NCI-H1048 (cell line): Measurements from ENCODE around the gene SLC12A5.

Source experiments
- DNase-seq: peaks from one replicate; lab custom pipeline; 2025; lab: John Stamatoyannopoulos, UW

Gene SLC12A5

GRCh38 chr20:46028110-46028509 lies 905 bp upstream of the SLC12A5 start:
- DNase-seq: no peak

DNA sequence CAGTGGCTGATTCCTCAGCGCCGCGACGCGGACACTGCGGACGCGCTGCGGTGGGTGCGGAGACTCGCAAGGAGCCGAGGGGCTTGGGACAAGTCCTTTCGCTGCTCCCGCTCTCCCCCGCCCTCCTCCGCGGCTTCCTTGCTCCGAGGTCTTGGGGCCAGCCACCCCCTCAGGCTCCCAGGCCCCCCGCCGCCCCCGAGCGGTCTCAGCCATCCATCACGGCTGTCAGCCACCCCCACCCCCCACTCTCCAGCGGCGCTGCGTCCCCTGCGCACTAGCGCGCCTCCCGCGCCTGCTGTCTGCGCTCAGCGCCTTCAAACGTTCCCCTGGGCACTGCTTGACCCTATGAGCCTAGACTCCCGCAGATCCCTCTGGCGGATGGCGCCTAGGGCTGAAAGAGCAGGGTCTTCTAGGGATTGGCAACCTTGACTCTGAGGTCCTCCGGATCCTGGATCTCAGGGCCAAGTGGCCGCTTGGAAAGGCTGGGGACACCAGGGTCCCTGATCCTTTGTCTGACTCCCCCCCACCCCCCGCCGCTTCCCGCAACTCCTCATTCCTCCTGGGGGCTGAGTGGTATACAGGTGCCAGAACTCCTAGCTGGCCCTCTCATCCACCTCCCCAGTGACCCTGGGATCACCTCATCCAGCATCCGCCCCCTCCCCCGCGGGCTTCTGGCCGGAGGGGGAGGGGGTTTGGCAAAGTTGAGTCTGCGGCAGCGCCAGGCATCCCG lies 1.4 kb downstream of the SLC12A5 start:
- DNase-seq: no peak

DNA sequence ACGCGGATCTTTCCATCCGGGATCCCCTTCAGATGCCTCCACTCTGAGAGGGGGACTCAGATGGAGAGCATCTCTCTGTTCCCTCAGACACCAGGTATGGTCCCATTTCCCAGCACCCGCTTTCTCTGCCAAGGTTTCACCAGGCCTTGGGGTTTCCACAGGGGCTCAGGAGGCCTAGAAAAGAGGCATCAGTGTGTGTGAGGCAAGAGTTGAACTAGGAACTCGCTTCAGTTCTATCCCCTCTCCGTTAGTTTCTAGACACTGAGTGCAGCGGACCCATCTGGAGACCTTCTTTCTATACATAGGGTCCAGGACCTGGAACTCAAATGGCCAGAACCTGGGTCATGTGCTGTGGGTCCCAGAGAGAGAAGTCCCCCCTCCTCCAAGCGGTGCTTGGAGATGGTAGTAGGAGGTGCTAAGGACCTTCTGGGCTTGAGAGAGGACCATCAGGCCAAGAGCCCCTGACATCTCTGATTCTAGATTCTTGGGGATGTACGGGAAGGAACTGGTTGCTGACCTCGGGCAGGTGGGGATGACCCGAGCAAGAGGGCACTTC lies 2.1 kb downstream of the SLC12A5 start:
- no peak for DNase-seq

GRCh38 chr20:46031701-46032254 lies 2.8 kb downstream of the SLC12A5 start:
- no peak for DNase-seq

DNA sequence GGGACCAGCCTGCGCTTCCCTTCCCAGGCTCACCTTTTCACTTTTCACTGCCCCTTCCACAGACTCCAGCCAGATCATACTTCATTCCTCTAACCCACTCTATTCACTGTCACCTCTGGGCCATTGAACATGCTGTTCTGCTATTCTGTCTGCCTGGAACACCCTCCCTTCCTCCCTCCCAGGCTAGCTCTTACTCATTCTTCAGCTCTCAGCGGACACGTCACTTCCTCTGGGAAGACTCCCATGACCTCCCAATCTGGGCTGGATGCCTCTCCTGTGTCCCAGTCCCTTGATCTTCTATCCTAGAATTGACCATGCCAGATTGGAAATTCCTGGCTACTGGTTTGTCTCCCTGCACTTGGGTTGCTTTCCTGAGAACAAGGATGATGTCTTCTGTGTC lies 5.0 kb downstream of the SLC12A5 start:
- no peak for DNase-seq

- no peak for DNase-seq
These were observed 6.2 kb downstream of the SLC12A5 start for GRCh38 chr20:46035253-46035652.

DNA sequence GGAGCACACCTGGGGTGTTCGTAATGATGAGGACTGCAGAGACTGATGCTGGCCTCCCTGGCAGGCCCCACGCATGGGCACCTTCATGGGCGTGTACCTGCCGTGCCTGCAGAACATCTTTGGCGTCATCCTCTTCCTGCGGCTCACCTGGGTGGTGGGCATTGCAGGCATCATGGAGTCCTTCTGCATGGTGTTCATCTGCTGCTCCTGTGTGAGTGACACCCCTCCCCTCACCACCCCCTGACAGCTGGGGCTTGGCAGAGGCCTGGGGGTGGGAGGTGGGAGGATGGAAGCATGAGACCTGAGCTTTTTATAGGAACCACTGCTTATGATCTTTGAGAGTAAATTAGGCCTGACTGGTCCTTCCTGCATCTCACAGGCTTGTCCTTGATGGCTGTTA lies 6.7 kb downstream of the SLC12A5 start:
- no peak for DNase-seq

DNA sequence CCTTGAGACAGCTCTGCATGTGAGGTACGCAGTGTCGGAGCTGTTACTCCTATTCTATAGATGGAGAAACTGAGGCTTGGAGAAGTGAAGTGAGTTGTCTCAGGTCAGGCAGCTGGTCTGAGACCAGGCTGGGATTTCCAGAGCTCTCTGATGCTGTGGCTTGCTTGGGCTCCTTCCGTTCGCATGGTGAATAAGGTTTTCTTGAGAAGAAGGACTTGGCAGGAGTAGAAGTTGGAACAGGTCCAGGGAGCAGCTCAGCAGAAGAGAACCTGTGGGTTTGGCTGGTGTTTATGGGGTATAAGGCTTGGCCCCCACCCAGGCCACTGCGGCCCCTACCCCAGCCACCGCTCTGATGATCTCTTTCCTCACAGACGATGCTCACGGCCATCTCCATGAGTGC lies 7.4 kb downstream of the SLC12A5 start:
- no peak for DNase-seq

DNA sequence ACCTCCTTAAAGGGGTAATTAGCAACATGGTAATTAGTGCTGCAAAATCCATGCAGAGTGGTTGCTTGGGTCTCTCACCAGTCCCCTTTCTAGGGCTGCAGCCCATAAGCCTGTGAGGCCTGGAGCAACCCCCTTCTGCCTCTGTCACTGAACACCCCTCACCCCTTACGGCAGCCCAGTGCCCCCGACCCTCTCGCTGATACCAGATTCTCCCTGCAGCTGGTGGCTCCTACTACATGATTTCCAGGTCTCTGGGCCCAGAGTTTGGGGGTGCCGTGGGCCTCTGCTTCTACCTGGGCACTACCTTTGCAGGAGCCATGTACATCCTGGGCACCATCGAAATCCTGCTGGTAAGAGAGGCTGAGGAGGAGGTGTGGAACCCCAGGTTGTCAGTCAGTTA lies 8.0 kb downstream of the SLC12A5 start:
- DNase-seq: no peak

- no peak for DNase-seq
These were observed 12.0 kb downstream of the SLC12A5 start for GRCh38 chr20:46040902-46041535.

DNA sequence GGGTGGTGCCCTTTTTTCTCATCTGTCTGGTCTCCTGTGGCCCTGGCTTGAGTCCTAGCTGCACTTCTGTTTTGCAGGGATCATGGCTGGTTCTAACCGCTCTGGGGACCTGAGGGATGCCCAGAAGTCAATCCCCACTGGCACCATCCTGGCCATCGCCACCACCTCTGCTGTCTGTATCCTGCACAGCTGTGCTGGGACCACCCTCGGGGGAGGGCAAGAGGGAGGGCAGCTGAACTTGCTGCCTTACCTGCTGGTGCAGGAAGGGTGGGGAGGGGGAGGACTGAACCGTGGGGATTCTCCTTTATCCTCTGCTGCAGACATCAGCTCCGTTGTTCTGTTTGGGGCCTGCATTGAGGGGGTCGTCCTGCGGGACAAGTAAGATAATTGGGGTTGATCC lies 14.5 kb downstream of the SLC12A5 start:
- DNase-seq: no peak

- no peak for DNase-seq
These were observed 15.9 kb downstream of the SLC12A5 start for GRCh38 chr20:46044896-46045295.

DNA sequence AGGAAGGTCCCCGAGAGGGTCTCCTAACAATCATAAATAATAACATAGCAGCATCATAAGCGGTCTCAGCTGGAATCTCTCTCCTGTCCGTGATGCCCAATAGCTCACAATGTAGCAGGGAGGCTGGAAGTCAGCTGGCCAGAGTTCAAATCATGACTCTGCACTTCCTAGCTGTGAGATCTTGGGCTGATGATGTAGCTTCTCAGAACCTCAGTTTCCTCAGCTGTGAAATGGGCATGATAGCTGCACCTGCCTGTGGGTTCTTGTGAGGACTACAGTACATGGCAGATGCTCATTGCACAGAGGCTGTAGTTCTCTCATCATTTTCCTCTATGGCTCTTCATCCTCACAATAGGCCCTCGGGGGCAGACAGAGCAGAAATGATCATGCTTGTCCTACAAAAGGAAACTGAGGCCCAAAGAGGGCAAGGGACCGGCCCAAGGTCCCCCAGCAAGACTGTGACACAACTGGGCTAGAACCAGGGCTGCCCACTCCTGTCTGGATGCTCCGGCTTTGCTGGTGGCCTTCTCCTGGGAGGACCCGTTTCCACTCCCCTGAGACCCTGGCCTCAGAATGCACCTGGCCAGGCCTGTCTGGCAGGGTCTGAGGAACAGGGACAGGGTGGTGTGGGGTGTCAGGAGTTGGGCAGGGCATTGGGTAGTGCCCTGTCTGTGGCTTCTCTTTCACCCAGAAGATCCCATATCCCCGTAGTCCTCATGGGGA lies 17.7 kb downstream of the SLC12A5 start:
- no peak for DNase-seq

GRCh38 chr20:46047821-46048220 lies 18.8 kb downstream of the SLC12A5 start:
- no peak for DNase-seq

DNA sequence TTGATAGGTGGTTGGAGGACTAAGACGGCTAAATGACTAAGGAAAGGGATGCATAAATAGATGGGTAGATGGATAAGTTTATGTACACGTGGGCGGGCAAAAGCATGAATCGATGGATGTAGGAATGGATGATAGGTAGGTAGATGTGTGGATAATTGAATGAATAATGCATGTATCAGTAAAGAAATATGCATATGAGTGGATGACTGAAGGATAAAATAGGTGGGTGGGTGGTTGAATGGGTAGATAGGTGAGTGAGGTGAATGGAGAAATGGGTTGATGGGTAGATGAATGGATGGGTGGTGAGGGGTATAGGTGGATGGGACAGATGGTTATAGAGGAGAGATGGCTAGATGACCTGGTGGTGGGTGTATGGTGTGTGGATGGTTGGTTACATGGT lies 20.2 kb downstream of the SLC12A5 start:
- DNase-seq: no peak

- no peak for DNase-seq
These were observed 20.8 kb downstream of the SLC12A5 start for GRCh38 chr20:46049815-46050214.

DNA sequence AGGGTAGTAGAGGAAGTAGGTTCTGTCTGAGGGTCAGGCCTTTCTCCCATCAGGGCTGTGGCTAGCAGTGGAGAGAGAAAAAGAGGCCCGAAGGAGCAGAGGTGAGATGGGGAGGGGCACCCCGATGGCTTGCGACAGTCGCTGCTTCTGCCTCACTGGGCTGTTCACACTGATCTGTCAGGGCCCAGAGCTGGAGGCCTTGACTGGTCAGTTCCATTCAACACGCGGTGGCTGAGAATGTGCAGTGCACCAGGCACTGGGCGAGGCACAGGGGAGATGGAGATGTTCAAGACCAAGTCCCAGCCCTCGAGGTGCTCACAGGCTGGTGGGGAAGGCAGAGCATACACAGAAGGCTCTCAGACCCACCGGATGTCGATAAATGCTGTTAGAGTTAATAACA lies 21.4 kb downstream of the SLC12A5 start:
- DNase-seq: no peak

- no peak for DNase-seq
These were observed 21.9 kb downstream of the SLC12A5 start for GRCh38 chr20:46050885-46051284.

DNA sequence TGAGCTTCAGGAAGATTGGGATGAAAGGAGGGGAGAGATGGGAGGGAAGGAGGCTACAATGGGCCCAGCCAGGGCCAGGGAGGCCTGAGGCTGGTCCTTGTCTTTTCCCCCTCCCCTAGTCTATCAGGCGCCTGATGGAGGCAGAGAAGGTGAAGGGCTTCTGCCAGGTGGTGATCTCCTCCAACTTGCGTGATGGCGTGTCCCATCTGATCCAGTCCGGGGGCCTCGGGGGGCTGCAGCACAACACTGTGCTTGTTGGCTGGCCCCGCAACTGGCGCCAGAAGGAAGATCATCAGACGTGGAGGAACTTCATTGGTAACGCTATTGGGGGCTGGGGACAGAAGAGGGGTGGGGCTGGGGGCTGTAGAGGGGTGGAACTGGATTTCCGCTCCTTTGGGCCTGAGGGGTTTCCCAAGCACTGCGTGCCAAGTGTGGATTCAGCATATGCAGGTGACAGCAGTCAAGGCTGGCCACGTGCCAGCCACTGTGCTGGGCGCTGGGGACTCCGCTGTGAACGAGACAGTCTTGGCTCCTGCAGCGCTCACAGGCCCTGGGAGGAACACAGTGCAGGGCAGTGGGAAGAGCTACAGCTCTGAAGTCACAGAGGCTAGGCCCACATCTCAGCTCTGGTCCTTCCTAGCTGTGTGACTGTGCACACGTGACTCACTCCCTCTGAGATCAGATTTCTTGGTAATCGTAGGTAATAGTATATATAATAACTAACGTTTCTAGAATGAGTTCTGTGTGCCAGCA lies 22.7 kb downstream of the SLC12A5 start:
- DNase-seq: no peak

DNA sequence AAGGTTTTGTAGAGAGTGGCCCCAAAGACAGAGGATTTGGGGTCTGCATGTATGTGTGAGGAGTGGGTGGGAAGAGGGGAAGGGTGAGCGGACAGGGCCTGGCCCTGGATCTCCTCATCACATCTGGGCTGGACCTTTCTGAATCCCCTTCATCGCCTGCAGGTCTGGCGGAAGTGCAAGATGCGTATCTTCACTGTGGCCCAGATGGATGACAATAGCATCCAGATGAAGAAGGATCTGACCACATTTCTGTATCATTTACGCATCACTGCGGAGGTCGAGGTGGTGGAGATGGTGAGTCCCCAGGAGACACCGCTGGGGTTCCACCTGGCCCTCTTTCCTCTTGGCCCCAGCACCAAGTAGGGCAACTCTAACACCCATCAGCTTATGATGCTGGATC lies 24.4 kb downstream of the SLC12A5 start:
- DNase-seq: no peak

DNA sequence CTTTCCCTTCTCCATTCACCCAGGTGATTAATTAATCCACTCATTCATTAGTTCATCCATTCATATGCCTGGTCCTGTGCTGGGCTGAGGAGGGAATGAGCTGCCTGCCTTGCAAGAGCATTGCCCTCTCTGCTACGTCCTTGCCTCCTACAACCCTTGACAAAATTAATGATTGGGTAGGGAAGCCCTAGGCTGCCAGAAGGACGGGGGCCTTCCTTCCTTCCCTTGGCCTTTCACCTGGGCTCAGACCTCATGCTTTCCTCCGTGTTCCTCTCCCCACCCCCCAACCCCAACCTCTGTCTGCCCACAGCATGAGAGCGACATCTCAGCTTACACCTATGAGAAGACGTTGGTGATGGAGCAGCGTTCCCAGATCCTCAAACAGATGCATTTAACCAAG lies 25.6 kb downstream of the SLC12A5 start:
- no peak for DNase-seq

GRCh38 chr20:46055269-46055668 lies 26.3 kb downstream of the SLC12A5 start:
- DNase-seq: no peak
